ENCODE measurements around the gene ACSL1. TPM values are rescaled to one million over a fixed set of nuclear protein-coding genes. Genes with fewer than 3 reads are reported as not detected.

The ACSL1 gene
- total RNA-seq, 4 donors from 2014 or later, result 48.5 to 98.8 (median 55.3) TPM

DNA sequence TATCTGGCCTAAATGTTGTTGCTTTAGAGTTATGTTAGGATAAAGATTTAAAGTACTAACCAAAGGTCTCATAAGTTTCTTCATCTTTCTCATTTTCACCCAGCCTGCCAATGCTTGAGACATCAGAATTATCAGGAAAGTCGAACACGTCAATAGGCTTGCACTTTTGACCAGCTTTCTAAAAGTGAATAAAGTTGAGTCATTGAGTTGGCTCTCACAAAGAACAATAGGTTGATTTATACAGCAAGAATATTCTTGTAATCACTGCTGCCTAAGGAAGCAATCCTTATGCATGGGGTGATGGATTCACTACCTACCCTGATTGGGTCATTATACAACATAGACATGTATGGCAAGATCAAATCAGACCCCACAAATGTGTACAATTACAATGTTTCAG, 96.9 kb downstream of the ACSL1 start:
- no peak for ATAC-seq
- peaks cover 0 to 10% (median 5%) of the 10 kb centered on the region in 3 donors for H3K4me1 ChIP-seq
- no peaks in the 10 kb centered on the region for H3K9me3 ChIP-seq
- H3K27me3 ChIP-seq, result no peaks in the 10 kb centered on the region
- H3K36me3 ChIP-seq, result no peaks in the 10 kb centered on the region
- TF ChIP-seq POLR2A (IDR thresholded peaks at IDR 0.05) (no peak), POLR2AphosphoS5 (IDR thresholded peaks at IDR 0.05) (no peak), EP300 (IDR thresholded peaks at IDR 0.05) (no peak)
- TF ChIP-seq, protein P1, sequence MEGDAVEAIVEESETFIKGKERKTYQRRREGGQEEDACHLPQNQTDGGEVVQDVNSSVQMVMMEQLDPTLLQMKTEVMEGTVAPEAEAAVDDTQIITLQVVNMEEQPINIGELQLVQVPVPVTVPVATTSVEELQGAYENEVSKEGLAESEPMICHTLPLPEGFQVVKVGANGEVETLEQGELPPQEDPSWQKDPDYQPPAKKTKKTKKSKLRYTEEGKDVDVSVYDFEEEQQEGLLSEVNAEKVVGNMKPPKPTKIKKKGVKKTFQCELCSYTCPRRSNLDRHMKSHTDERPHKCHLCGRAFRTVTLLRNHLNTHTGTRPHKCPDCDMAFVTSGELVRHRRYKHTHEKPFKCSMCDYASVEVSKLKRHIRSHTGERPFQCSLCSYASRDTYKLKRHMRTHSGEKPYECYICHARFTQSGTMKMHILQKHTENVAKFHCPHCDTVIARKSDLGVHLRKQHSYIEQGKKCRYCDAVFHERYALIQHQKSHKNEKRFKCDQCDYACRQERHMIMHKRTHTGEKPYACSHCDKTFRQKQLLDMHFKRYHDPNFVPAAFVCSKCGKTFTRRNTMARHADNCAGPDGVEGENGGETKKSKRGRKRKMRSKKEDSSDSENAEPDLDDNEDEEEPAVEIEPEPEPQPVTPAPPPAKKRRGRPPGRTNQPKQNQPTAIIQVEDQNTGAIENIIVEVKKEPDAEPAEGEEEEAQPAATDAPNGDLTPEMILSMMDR (IDR thresholded peaks at IDR 0.05), result no peak
- 68 to 90% methylated on average over 2 of the region's 2 CpGs for WGBS, 2 donors (ENCODE audit: low coverage in 1 of 2)
- H3K27ac ChIP-seq, result no peak overlapping the region
- H3K4me3 ChIP-seq, result no peak overlapping the region

DNA sequence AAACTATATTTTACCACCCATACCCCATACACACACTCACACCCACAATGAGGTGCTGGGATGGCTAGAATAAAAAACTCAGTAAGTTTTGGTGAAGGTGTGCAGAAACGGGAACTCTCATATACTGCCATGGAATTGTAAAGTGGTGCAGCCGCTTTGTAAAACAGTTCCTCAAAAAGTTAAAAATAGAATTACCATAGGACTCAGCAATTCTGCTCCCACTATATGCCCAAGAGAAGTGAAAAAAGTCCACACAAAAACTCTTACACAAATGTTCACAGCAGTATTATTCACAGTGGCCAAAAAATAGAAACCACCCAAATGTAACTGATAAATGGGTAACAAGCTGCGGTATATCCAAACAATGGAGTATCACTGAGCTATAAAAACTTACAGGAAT, 98.3 kb downstream of the ACSL1 start:
- ATAC-seq, result no peak
- H3K36me3 ChIP-seq, result no peaks in the 10 kb centered on the region
- H3K27ac ChIP-seq, result no peak overlapping the region
- 80 to 88% methylated on average over 3 of the region's 3 CpGs for WGBS, 2 donors (ENCODE audit: low coverage in 1 of 2)
- no peak for TF ChIP-seq POLR2A (IDR thresholded peaks at IDR 0.05)
- TF ChIP-seq POLR2AphosphoS5 (IDR thresholded peaks at IDR 0.05), result no peak
- TF ChIP-seq, protein P1 (IDR thresholded peaks at IDR 0.05), result no peak
- no peak for TF ChIP-seq EP300 (IDR thresholded peaks at IDR 0.05)
- H3K9me3 ChIP-seq, result no peaks in the 10 kb centered on the region
- H3K27me3 ChIP-seq, result no peaks in the 10 kb centered on the region
- H3K4me3 ChIP-seq, result no peak overlapping the region
- no peaks in the 10 kb centered on the region for H3K4me1 ChIP-seq

DNA sequence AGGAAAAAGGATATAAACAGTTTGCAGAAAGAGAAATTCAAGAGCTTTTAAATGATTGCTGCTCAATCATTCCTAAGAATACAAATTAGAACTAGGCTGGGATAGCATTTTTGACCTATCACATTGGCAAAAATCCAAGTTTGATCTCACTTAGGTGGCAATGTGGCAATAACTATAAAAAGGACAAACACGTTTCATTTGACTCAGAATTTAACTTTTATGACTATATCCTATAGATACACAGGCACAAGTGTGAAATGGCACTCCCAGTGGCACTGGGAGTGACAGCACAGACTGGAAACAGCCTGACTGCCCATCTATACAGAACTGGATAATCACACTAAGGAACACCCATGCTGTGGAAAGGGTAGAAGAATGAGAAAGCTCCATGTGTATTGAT, 103.0 kb downstream of the ACSL1 start:
- Histone ChIP-seq H3K27ac (no peak overlapping the region), H3K9me3 (no peaks in the 10 kb centered on the region), H3K4me3 (no peak overlapping the region), H3K27me3 (no peaks in the 10 kb centered on the region), H3K36me3 (no peaks in the 10 kb centered on the region), H3K4me1 (no peaks in the 10 kb centered on the region)
- ATAC-seq, result no peak
- WGBS, 2 donors (ENCODE audit: low coverage in 1 of 2), result 73 to 93% methylated on average over 1 of the region's 1 CpG
- TF ChIP-seq POLR2AphosphoS5 (IDR thresholded peaks at IDR 0.05) (no peak), EP300 (IDR thresholded peaks at IDR 0.05) (no peak), POLR2A (IDR thresholded peaks at IDR 0.05) (no peak)
- TF ChIP-seq, protein P1 (IDR thresholded peaks at IDR 0.05), result no peak

DNA sequence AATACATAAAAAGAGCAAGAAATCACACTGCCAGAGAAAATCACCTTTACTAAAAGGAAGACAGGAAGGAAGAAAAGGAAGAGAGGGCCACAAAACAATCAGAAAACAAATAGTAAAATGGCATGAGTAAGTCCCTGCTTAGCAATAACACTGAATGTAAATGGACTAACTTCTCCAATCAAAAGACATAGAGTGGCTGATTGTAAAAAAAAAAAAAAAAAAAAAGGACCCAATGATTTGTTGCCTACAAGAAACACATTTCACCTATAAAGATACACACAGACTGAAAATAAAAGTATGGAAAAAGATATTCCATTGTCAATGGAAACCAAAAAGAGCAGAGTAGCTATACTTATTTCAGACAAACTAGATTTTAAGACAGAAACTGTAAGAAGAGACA, 104.5 kb downstream of the ACSL1 start:
- Histone ChIP-seq H3K4me3 (no peak overlapping the region), H3K27me3 (no peaks in the 10 kb centered on the region), H3K36me3 (no peaks in the 10 kb centered on the region), H3K9me3 (no peaks in the 10 kb centered on the region), H3K27ac (no peak overlapping the region), H3K4me1 (no peaks in the 10 kb centered on the region)
- no peak for TF ChIP-seq EP300 (IDR thresholded peaks at IDR 0.05)
- TF ChIP-seq, protein P1 (IDR thresholded peaks at IDR 0.05), result no peak
- no peak for TF ChIP-seq POLR2A (IDR thresholded peaks at IDR 0.05)
- no peak for TF ChIP-seq POLR2AphosphoS5 (IDR thresholded peaks at IDR 0.05)
- no peak for ATAC-seq

DNA sequence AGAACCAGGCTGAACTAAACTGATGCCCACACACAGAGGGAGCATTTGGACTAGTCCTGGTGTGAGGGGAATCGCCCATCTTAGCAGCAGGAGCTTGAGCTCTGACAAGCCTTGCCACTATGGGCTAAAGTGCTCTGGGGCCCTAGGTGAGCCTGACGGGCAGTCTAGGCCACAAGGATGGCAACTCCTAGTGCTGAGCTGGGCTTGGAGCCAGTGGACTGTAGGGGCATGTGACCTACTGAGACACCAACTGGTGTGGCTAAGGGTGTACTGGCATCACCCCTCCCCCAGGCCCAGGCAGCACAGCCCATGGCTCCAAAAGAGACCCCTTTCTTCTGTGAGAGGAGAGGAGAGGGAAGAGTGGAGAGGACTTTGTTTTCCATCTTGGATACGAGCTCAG, 106.4 kb downstream of the ACSL1 start:
- H3K36me3 ChIP-seq, result no peaks in the 10 kb centered on the region
- H3K27ac ChIP-seq, result no peak overlapping the region
- H3K4me3 ChIP-seq, result no peak overlapping the region
- TF ChIP-seq EP300 (IDR thresholded peaks at IDR 0.05), result no peak
- TF ChIP-seq, protein P1 (IDR thresholded peaks at IDR 0.05), result no peak
- TF ChIP-seq POLR2AphosphoS5 (IDR thresholded peaks at IDR 0.05), result no peak
- no peak for TF ChIP-seq POLR2A (IDR thresholded peaks at IDR 0.05)
- WGBS, 2 donors (ENCODE audit: low coverage in 1 of 2), result no CpG with 5 or more reads among the region's 3 CpGs
- no peaks in the 10 kb centered on the region for H3K9me3 ChIP-seq
- no peaks in the 10 kb centered on the region for H3K27me3 ChIP-seq
- H3K4me1 ChIP-seq, result no peaks in the 10 kb centered on the region
- ATAC-seq, result no peak
